Ishikawa (cell line): ENCODE data around the gene RYR2.

Experiments
- CEBPB ChIP-seq: IDR thresholded peaks from 2 replicates; pipeline ENCODE4 v1.6.1; 2012
- EGR1 ChIP-seq: IDR thresholded peaks from 2 replicates; pipeline ENCODE4 v1.6.1; 2012
- EP300 ChIP-seq: IDR thresholded peaks from 2 replicates; pipeline ENCODE4 v1.6.1; 2012; ENCODE audit warnings: borderline replicate concordance
- FOXM1 ChIP-seq: IDR thresholded peaks from 2 replicates; pipeline ENCODE4 v1.6.1; 2012; ENCODE audit warnings: low read depth, borderline replicate concordance
- MAX ChIP-seq: IDR thresholded peaks from 2 replicates; pipeline ENCODE4 v1.6.1; 2012
- RAD21 ChIP-seq: IDR thresholded peaks from 2 replicates; pipeline ENCODE4 v1.6.1; 2012; ENCODE audit warnings: low read depth
- REST ChIP-seq: IDR thresholded peaks from 2 replicates; pipeline ENCODE4 v1.6.1; 2012; ENCODE audit warnings: low read depth, mild to moderate bottlenecking
- TAF1 ChIP-seq: IDR thresholded peaks from 2 replicates; pipeline ENCODE4 v1.6.1; 2012; ENCODE audit warnings: low read depth, mild to moderate bottlenecking
- TCF12 ChIP-seq: IDR thresholded peaks from 2 replicates; pipeline ENCODE4 v1.6.1; 2012; ENCODE audit warnings: low read depth
- TEAD4 ChIP-seq: IDR thresholded peaks from 2 replicates; pipeline ENCODE4 v1.6.1; 2012
- YY1 ChIP-seq: IDR thresholded peaks from 2 replicates; pipeline ENCODE4 v1.6.1; 2012; ENCODE audit warnings: low read depth

- no peak for TF ChIP-seq RAD21
- no peak for TF ChIP-seq EP300
- TF ChIP-seq TCF12 = no peak
- TF ChIP-seq REST = no peak
- no peak for TF ChIP-seq YY1
- TF ChIP-seq EGR1 = no peak
- no peak for TF ChIP-seq MAX
- TF ChIP-seq CEBPB = no peak
- TF ChIP-seq TEAD4 = no peak
- TF ChIP-seq FOXM1 = no peak
- no peak for TF ChIP-seq TAF1
Observed at GRCh38 chr1:237166593-237167101, 124.7 kb downstream of the RYR2 start.
